Smooth muscle cell (in vitro differentiated cells): ENCODE measurements around the gene MLF2. TPM values are rescaled to one million over a fixed set of nuclear protein-coding genes. Genes with fewer than 3 reads are reported as not detected.

Experiments used
- DNase-seq: peaks from one replicate; lab custom pipeline; 2025; ENCODE audit not compliant: unreplicated experiment; lab: John Stamatoyannopoulos, UW
- H2AFZ ChIP-seq: fragments of 200-600 bp; sonication (generic); 2 replicates; pipeline ENCODE4 v1.6.0; 2016; ENCODE audit warnings: antibody characterized with exemption, low read depth, mild to moderate bottlenecking
- H3F3A ChIP-seq: fragments of 200-600 bp; sonication (generic); 2 replicates; pipeline ENCODE4 v1.6.0; 2017; ENCODE audit warnings: antibody characterized with exemption, low read depth
- H3K27ac ChIP-seq: fragments of 200-600 bp; sonication (generic); 2 replicates; pipeline ENCODE4 v1.5.1; 2016; ENCODE audit warnings: low read depth, mild to moderate bottlenecking
- H3K27me3 ChIP-seq: fragments of 200-600 bp; sonication (generic); 2 replicates; pipeline ENCODE4 v1.6.1; 2016; ENCODE audit warnings: low read depth, mild to moderate bottlenecking
- H3K36me3 ChIP-seq: fragments of 200-600 bp; sonication (generic); 2 replicates; pipeline ENCODE4 v1.5.1; 2016; ENCODE audit warnings: low read depth
- H3K4me1 ChIP-seq: fragments of 200-600 bp; sonication (generic); 2 replicates; pipeline ENCODE4 v1.5.1; 2016; ENCODE audit warnings: low read depth
- H3K4me2 ChIP-seq: fragments of 200-600 bp; sonication (generic); 2 replicates; pipeline ENCODE4 v1.6.0; 2016; ENCODE audit warnings: mild to moderate bottlenecking
- H3K4me3 ChIP-seq: fragments of 200-600 bp; sonication (generic); 2 replicates; pipeline ENCODE4 v1.5.1; 2016; ENCODE audit warnings: mild to moderate bottlenecking
- H3K79me2 ChIP-seq: fragments of 200-600 bp; sonication (generic); 2 replicates; pipeline ENCODE4 v1.6.0; 2016; ENCODE audit warnings: low read depth, mild to moderate bottlenecking
- H3K9ac ChIP-seq: fragments of 200-600 bp; sonication (generic); 2 replicates; pipeline ENCODE4 v1.6.0; 2016; ENCODE audit warnings: low read depth
- H3K9me3 ChIP-seq: fragments of 200-600 bp; sonication (generic); replicated peaks from 2 replicates; pipeline ENCODE4 v1.5.1; 2016; ENCODE audit warnings: low read depth
- H4K20me1 ChIP-seq: fragments of 200-600 bp; sonication (generic); 2 replicates; pipeline ENCODE4 v1.6.0; 2016; ENCODE audit warnings: low read depth
- WGBS: methylation state at CpG from one replicate; pipeline ENCODE4 v1.1.7; 2016; ENCODE audit warnings: low lambda C conversion rate; 5-methylcytosine and 5-hydroxymethylcytosine counted together
- polyA plus RNA-seq: library from polyadenylated mRNA; unstranded; fragments of >200 nt; fragmentation: Nextera tagmentation; extraction: Ambion mirVana; gene quantifications from 2 replicates; pipeline ENCODE4 v1.2.1, GENCODE V29; 2016
- total RNA-seq: library from RNA; depleted of rRNA; stranded (reverse); fragments of >200 nt; gene quantifications from 2 replicates; pipeline ENCODE4 v1.2.3, GENCODE V29; 2014
- TF ChIP-seq, protein P1 (sequence below): fragments of 200-600 bp; sonication (generic); IDR thresholded peaks from 2 replicates; pipeline ENCODE4 v1.5.1; 2017; ENCODE audit warnings: borderline replicate concordance, mild to moderate bottlenecking, antibody characterized with exemption; ENCODE audit not compliant: insufficient read depth, poor library complexity, severe bottlenecking

MLF2 gene
- total and polyA plus RNA-seq, 2 experiments from 2014 or later: 185 to 381 TPM

- peak overlapping the region; percentile 99 for H3K4me2 ChIP-seq
- peaks cover 28% of the 10 kb centered on the region for H3F3A ChIP-seq
- H3K36me3 ChIP-seq: no peaks in the 10 kb centered on the region
- peak overlapping the region; percentile 57 for H3K27ac ChIP-seq
- peaks cover 46% of the 10 kb centered on the region for H4K20me1 ChIP-seq
- TF ChIP-seq, protein P1, sequence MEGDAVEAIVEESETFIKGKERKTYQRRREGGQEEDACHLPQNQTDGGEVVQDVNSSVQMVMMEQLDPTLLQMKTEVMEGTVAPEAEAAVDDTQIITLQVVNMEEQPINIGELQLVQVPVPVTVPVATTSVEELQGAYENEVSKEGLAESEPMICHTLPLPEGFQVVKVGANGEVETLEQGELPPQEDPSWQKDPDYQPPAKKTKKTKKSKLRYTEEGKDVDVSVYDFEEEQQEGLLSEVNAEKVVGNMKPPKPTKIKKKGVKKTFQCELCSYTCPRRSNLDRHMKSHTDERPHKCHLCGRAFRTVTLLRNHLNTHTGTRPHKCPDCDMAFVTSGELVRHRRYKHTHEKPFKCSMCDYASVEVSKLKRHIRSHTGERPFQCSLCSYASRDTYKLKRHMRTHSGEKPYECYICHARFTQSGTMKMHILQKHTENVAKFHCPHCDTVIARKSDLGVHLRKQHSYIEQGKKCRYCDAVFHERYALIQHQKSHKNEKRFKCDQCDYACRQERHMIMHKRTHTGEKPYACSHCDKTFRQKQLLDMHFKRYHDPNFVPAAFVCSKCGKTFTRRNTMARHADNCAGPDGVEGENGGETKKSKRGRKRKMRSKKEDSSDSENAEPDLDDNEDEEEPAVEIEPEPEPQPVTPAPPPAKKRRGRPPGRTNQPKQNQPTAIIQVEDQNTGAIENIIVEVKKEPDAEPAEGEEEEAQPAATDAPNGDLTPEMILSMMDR: peak; percentile 65
- H3K9me3 ChIP-seq: no peaks in the 10 kb centered on the region
- DNase-seq: peak; percentile 35
- peaks cover 22% of the 10 kb centered on the region for H3K79me2 ChIP-seq
- H3K4me3 ChIP-seq: peak overlapping the region; percentile 94
- H3K9ac ChIP-seq: peak overlapping the region; percentile 79
- H3K4me1 ChIP-seq: peaks cover 46% of the 10 kb centered on the region
- 2% methylated on average over 19 of the region's 88 CpGs for WGBS
- no peaks in the 10 kb centered on the region for H3K27me3 ChIP-seq
- H2AFZ ChIP-seq: peak overlapping the region; percentile 87
Measured at GRCh38 chr12:6766651-6767349, 13.9 kb upstream of the MLF2 start.

GRCh38 chr12:6765634-6766581 is 13.0 kb upstream of the MLF2 start, which contains the start of gene PTMS:
PTMS (plus strand) TSS chr12:6766363; CDS start chr12:6766706, 343 bp downstream.
- Histone ChIP-seq H3K4me1 (peaks cover 46% of the 10 kb centered on the region), H3F3A (peaks cover 26% of the 10 kb centered on the region), H3K79me2 (peaks cover 22% of the 10 kb centered on the region), H4K20me1 (peaks cover 41% of the 10 kb centered on the region), H2AFZ (peak within 1 kb of the TSS; percentile 87), H3K27me3 (no peaks in the 10 kb centered on the region), H3K27ac (peak within 1 kb of the TSS; percentile 84), H3K4me2 (peak within 1 kb of the TSS; percentile 99), H3K9ac (peak within 1 kb of the TSS; percentile 79), H3K9me3 (no peaks in the 10 kb centered on the region), H3K36me3 (no peaks in the 10 kb centered on the region), H3K4me3 (peak within 1 kb of the TSS; percentile 94)
- TF ChIP-seq, protein P1: no peak
- 6% methylated on average over 14 of the region's 63 CpGs for WGBS
- DNase-seq: peak; percentile 38

GRCh38 chr12:6765048-6765633 is 12.2 kb upstream of the MLF2 start:
- Histone ChIP-seq H4K20me1 (peaks cover 34% of the 10 kb centered on the region), H3K4me1 (peaks cover 44% of the 10 kb centered on the region), H3K4me3 (peak overlapping the region; percentile 94), H3K9ac (no peak overlapping the region), H3K27me3 (no peaks in the 10 kb centered on the region), H3F3A (peaks cover 23% of the 10 kb centered on the region), H3K36me3 (no peaks in the 10 kb centered on the region), H3K79me2 (peaks cover 22% of the 10 kb centered on the region), H2AFZ (no peak overlapping the region), H3K4me2 (peak overlapping the region; percentile 99), H3K27ac (peak overlapping the region; percentile 84), H3K9me3 (no peaks in the 10 kb centered on the region)
- WGBS: 23% methylated on average over 7 of the region's 7 CpGs
- TF ChIP-seq, protein P1: no peak
- DNase-seq: no peak
